Ureter (tissue), 1 donor: ENCODE measurements around the gene SOX5. TPM values are rescaled to one million over a fixed set of nuclear protein-coding genes. Genes with fewer than 3 reads are reported as not detected.
"Not testable (repeated sequence)": the region's sequence is repeated elsewhere in the genome, so short reads cannot be mapped to it uniquely, and the experiment has no call there.

Experiments used
- DNase-seq: peaks from one replicate; pipeline ENCODE4 v3.0.0-alpha.2; 2020; ENCODE audit warnings: low spot score
- total RNA-seq: library from RNA; stranded (reverse); gene quantifications from one replicate; pipeline ENCODE4 v1.2.4, GENCODE V29; 2023
- donor health status: DM: yes; HTN: yes; CAD: no.

SOX5 gene
- total RNA-seq, 1 donor from 2014 or later = 23.5 TPM

DNA sequence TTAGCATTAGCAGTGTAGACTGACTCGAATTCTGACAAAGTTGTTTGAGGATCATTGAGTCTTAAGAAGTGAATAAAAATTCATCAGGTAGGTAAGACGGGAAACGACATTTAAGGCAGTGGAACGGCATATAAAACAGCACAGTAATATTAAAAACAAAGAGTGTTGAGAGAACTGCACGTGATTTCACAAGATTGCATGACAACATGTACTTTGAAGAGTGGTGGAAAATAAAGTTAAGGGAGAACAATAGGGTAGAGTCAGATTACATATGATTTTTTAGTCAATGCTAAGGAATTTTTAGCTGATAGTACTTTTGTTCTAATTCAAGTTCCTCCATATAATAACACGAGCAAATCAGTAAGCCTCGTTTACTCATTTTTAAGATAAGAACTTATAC is 115.4 kb downstream of the SOX5 start:
- DNase-seq = no peak

DNA sequence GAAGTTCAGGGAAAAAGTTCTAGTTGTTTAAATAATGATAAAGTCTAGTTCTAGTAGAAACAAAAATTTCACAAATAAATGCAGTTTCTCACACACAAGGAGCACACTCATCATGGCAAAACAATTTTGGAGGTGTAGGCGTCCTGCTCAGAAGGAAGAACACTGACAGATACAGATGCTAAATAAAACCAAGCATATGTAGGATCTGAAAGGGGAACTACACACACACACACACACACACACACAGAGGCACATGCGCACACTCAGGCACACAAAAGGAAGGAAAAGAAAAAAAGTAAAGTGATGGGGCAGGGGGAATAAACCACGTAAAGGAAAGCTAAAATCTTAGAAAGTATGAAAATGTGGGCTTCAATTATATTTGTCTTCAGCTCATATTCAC is 117.7 kb downstream of the SOX5 start:
- no peak for DNase-seq

GRCh38 chr12:23830210-23830609 is 119.3 kb downstream of the SOX5 start:
- DNase-seq = no peak

DNA sequence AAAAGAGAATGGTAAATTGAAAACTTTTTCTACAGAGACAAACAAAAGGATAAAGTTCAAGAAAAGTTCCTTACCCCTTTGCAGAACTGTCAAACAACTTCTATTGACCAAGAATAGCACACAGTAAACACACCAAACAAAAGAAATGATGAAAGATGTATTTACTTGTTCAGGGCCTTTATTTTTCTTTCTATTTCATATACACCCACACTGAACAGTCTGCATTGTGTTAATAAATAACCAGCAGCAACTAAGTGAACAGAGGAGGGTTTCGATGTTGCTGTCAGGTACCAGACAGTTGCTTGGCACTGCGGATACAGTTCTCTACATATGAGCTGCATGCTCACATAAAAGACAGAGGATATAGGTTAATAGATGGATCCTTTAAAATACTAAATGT is 122.1 kb downstream of the SOX5 start:
- DNase-seq = no peak

GRCh38 chr12:23825124-23825523 is 124.3 kb downstream of the SOX5 start:
- not testable (repeated sequence) for DNase-seq

- DNase-seq = no peak
These were observed 125.1 kb downstream of the SOX5 start for GRCh38 chr12:23824358-23824757.

- DNase-seq = not testable (repeated sequence)
These were observed 126.6 kb downstream of the SOX5 start for GRCh38 chr12:23822883-23823282.

DNA sequence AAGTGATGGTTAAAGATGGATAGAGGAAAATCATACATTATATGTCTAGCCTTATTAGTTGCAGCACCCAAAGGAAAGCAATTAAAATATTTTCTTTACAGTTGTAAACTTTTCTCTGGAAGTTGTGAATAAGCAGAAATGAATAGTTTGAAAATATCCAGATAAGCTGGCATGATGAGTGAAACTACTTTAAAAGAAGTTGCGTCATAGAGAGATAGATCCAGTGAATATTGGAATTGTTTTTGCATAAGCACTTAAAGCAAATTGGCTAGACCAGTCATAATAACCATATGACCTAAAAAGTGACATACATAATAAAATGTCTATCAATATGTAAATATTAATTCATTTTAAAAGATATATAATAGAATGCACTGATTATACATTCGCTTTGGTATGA is 132.1 kb downstream of the SOX5 start:
- DNase-seq = no peak

- no peak for DNase-seq
These were observed 133.0 kb downstream of the SOX5 start for GRCh38 chr12:23816394-23816851.

DNA sequence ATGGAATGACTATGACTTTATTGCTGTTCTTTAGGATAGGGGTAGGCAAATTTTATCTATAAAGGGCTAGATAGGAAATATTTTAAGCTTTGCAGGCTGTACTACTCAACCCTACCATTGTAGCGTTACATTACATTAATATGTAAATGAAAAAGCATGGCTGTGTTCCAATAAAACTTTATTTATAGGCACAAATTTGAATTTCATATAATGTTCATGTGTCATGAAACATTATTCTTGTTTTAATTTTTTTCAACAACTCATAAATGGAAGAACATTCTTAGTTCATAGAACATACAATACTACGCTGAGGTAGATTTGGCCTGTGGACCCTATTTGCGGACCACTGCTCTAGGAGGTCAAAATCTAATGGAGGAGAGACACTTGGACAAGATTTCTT is 133.7 kb downstream of the SOX5 start:
- no peak for DNase-seq

DNA sequence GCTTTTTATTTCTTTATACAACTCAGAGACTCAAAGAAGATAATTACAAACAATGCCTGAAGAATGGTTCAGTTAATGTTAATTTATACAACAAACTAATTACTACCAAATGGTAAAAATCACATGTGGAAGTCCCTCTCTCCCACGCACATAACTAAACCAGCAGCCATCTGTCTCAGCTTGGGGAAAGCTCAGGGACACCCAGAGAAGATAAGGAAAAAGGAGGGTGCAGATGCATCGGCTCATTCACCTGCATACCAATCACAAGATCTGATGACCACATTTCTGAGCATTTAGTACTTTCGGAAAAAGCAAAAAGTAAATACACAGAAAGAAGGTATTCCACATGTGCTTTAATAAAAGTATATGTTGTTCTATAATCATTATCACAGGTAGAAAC is 136.3 kb downstream of the SOX5 start:
- DNase-seq = no peak

GRCh38 chr12:23810329-23810902 is 139.1 kb downstream of the SOX5 start:
- DNase-seq = no peak

DNA sequence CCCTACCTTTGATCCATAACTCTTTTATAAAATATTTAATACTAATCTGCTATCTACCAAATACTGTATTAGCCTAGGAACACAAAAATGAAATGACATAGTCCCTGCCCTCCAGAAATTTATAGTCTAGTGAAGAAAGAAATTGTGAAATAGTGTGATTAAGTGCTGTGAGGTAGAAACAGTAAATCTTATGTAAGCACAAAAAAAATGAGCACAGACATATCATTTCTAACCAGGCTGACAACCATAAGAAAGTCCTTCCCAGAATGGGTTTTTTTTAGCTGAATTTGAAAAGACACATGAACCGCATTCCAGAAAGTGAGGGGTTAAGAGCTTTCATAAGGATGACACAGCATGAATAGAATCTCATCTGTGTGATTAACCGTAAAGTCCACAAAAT is 145.9 kb downstream of the SOX5 start:
- DNase-seq = no peak

GRCh38 chr12:23795494-23795893 is 154.0 kb downstream of the SOX5 start:
- DNase-seq = no peak

GRCh38 chr12:23781118-23781517 is 168.4 kb downstream of the SOX5 start:
- DNase-seq = no peak

GRCh38 chr12:23775208-23775607 is 174.3 kb downstream of the SOX5 start:
- DNase-seq = no peak

GRCh38 chr12:23771240-23771949 is 178.1 kb downstream of the SOX5 start:
- DNase-seq = no peak

DNA sequence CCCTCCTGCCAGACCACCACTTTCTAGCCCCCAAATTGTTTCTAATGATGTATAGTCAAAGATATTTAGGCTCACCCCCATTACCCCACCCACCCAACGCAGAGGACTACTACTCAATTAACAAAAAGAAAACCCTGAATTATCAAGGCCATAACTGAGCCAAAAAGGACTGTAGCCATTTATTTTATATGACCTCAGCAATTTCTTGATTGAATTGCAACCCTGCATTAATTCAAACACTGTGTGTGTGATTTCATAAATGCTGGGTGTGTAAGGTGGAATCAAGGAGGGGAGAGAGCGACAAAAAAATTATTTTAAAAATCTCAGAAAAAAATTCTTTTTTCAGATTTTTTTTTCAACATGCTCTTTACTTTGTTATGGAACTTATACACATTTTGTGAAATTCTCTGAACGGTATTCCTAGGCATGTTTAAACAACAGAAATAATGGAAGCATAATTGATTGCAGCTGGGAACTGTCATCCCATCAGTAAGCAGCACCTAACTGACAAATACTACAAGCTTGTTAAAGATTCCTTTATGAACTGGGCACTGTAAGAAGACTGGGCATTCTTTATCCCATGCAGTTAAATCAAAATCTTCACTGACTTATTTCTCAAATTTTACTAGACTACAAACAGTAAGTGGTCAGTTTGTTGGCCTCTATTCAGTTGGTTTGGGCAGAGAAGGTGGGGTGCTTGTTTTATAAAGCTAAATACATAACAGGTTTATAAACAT is 179.1 kb downstream of the SOX5 start:
- DNase-seq = no peak

DNA sequence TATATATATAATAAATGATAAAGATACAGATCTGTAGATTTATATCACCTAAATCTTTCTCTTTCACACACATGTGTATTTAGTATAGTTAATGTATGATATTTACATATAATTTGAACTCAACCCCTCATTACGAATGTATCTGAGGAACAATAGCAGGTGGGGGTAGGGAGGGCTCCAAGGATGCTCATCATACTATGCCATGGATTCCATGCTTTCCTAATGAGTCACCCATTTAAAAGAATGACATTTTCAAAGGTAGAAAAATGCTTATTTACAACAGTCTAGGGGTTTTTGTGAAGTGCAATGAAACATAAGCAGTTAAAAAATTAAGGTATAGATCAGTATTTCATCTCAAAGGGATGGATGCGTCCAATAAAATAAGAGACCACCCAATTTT is 181.6 kb downstream of the SOX5 start:
- no peak for DNase-seq

- no peak for DNase-seq
These were observed 185.7 kb downstream of the SOX5 start for GRCh38 chr12:23763724-23764123.

DNA sequence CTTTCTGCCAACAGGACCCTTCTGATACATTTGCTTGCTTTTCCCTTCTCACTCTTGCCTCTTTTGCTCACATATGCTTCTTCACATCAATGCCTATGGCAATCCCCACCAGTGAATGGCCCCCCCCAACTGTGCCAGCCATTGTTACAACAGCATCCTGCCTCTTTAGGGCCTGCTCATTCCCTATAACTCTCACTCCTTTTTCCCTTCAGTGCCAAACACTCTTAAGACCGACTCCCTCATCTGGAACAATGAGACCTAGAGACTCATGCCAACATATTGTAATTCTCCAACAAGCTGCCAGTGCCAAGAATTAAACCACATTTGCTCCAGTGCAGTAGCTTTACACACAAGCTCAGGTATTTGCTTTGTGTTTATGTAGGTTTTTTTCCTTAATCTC is 189.0 kb downstream of the SOX5 start:
- DNase-seq = no peak

DNA sequence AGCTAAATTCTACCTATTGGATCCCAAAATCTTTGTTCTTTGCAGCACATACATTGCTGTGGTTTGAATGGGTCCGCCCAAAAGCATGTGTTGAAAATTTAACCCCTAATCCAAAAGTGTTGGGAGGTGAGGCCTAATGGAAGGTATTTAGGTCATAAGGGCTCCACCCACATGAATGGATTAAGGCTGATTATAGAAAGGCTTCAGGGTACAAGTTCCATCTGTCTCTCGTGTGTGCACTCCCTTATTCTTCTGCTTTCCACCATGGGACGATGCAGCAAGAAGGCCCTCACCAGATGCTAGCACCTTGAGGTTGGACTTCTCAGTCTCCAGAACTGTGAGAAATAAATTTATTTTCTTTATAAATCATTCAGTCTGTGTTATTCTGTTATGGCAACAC is 190.9 kb downstream of the SOX5 start:
- no peak for DNase-seq

- no peak for DNase-seq
These were observed 191.9 kb downstream of the SOX5 start for GRCh38 chr12:23757541-23757962.
